Measurements from ENCODE around the gene FRMD5.

GRCh38 chr15:43879386-43880355 is 315.4 kb downstream of the FRMD5 start:
- no peak for TF ChIP-seq CTCF (IDR thresholded peaks at IDR 0.05; ENCODE audit: low read length)
- TF ChIP-seq EZH2phosphoT487 (IDR thresholded peaks at IDR 0.05; ENCODE audit: low read length) = no peak

Measured in MM.1S (cell line).